Endothelial cell of umbilical vein (primary cell): Measurements from ENCODE around the gene RACGAP1. TPM values are rescaled to one million over a fixed set of nuclear protein-coding genes. Genes with fewer than 3 reads are reported as not detected.

ENCODE experiments used
- BruUV-seq: library from RNA; stranded (reverse); fragments of 400-500 nt; replicated peaks from 2 replicates; lab custom pipeline; 2021; lab: Mats Ljungman, UMichigan
- CTCF ChIA-PET: fragments of 300-600, 350-600 bp; sonication (Branson Sonifier 250); formaldehyde crosslinking; loops from one replicate; lab custom pipeline; 2021; ENCODE audit warnings: antibody characterized with exemption, inconsistent platforms; lab: Charles Lee
- POLR2A ChIA-PET: fragments of 300-600, 350-600 bp; sonication (Branson Sonifier 250); formaldehyde crosslinking; loops from one replicate; lab custom pipeline; 2021; ENCODE audit warnings: antibody characterized with exemption, inconsistent platforms; lab: Charles Lee
- DNase-seq: peaks from one replicate; pipeline ENCODE4 v3.0.0-alpha.2; 2011; ENCODE audit warnings: low read depth, low spot score
- FAIRE-seq: peaks from 2 replicates; lab custom pipeline; 2011; peaks lifted over from hg19 to GRCh38; lab: Jason Lieb, UNC
- H2AFZ ChIP-seq: 2 replicates; pipeline ENCODE4 v1.6.0; 2012; ENCODE audit warnings: low read depth, low read length, control low read depth, inconsistent platforms
- H3K27ac ChIP-seq: 2 replicates; pipeline ENCODE4 v1.5.1; 2011; ENCODE audit warnings: low read depth, mild to moderate bottlenecking, control low read depth, low read length, moderate library complexity; ENCODE audit not compliant: insufficient read depth
- H3K27me3 ChIP-seq, 2 experiments: 2 replicates each; pipeline versions ENCODE4 v1.6.0 to v1.6.1; 2011; ENCODE audit warnings: low read length in 2 of 2, mixed read lengths in 1 of 2; ENCODE audit not compliant: control insufficient read depth in 2 of 2, insufficient read depth in 2 of 2
- H3K36me3 ChIP-seq, 2 experiments: 2 replicates in 1 of 2; 3 replicates in 1 of 2; pipeline ENCODE4 v1.5.1; 2011; ENCODE audit warnings: low read length in 2 of 2, mild to moderate bottlenecking in 1 of 2, moderate library complexity in 1 of 2; ENCODE audit not compliant: control insufficient read depth in 2 of 2, insufficient read depth in 2 of 2; ENCODE audit errors: extremely low read depth in 1 of 2
- H3K4me1 ChIP-seq: 3 replicates; pipeline ENCODE4 v1.5.1; 2011; ENCODE audit warnings: mild to moderate bottlenecking, low read length; ENCODE audit not compliant: control insufficient read depth, insufficient read depth; ENCODE audit errors: extremely low read depth
- H3K4me2 ChIP-seq: 2 replicates; pipeline ENCODE4 v1.6.1; 2011; ENCODE audit warnings: low read length, control low read depth, mixed read lengths; ENCODE audit not compliant: insufficient read depth
- H3K4me3 ChIP-seq, 3 experiments: fragments of 200-600 bp in 1 of 3; sonication (generic), shearing (Covaris generic) in 1 of 3; replicated peaks in 1 of 3; 2 replicates each; pipeline ENCODE4 v1.5.1; 2011 to 2016; ENCODE audit warnings: control low read depth in 3 of 3, low read length in 3 of 3, mild to moderate bottlenecking in 2 of 3, inconsistent platforms in 1 of 3, low read depth in 1 of 3, moderate library complexity in 1 of 3; ENCODE audit not compliant: insufficient read depth in 1 of 3
- H3K79me2 ChIP-seq: 2 replicates; pipeline ENCODE4 v1.6.0; 2012; ENCODE audit warnings: low read length, inconsistent platforms; ENCODE audit not compliant: control insufficient read depth, insufficient read depth
- H3K9ac ChIP-seq: replicated peaks from 2 replicates; pipeline ENCODE3; 2011; ENCODE audit warnings: low read length, control low read depth; ENCODE audit not compliant: insufficient read depth; ENCODE audit errors: extremely low read depth
- H3K9me1 ChIP-seq: replicated peaks from 3 replicates; pipeline ENCODE4 v1.6.0; 2011; ENCODE audit warnings: mild to moderate bottlenecking, low read length; ENCODE audit not compliant: control insufficient read depth, insufficient read depth; ENCODE audit errors: extremely low read depth
- H3K9me3 ChIP-seq: replicated peaks from 2 replicates; pipeline ENCODE4 v1.5.1; 2012; ENCODE audit warnings: low read length, inconsistent platforms; ENCODE audit not compliant: control insufficient read depth, insufficient read depth
- H4K20me1 ChIP-seq: replicated peaks from 2 replicates; pipeline ENCODE3; 2011; ENCODE audit warnings: mild to moderate bottlenecking, low read length; ENCODE audit not compliant: control insufficient read depth, insufficient read depth; ENCODE audit errors: extremely low read depth
- CTCF ChIP-seq, 2 donors: IDR thresholded peaks; 1 replicate in 1 of 2; 2 replicates in 1 of 2; pipeline ENCODE4 v1.5.1; 2011; ENCODE audit warnings: low read length in 2 of 2, mild to moderate bottlenecking in 2 of 2, moderate library complexity in 2 of 2, control low read depth in 1 of 2, inconsistent platforms in 1 of 2, low read depth in 1 of 2; ENCODE audit not compliant: insufficient read depth in 1 of 2; ENCODE audit errors: extremely low read depth in 1 of 2
- EZH2 ChIP-seq: IDR thresholded peaks from 2 replicates; pipeline ENCODE4 v1.6.1; 2012; ENCODE audit warnings: borderline replicate concordance, low read depth, mild to moderate bottlenecking, moderate library complexity, low read length, inconsistent platforms; ENCODE audit not compliant: severe bottlenecking
- FOS ChIP-seq: IDR thresholded peaks from 2 replicates; pipeline ENCODE4 v1.6.1; 2011; ENCODE audit warnings: mild to moderate bottlenecking, low read length, moderate library complexity, borderline replicate concordance; ENCODE audit not compliant: insufficient read depth
- GATA2 ChIP-seq: IDR thresholded peaks from 2 replicates; pipeline ENCODE4 v1.7.0; 2011; ENCODE audit warnings: low read depth, mild to moderate bottlenecking, moderate library complexity, mixed read lengths, low read length; ENCODE audit not compliant: insufficient read length, insufficient read depth
- JUN ChIP-seq: IDR thresholded peaks from 2 replicates; pipeline ENCODE4 v1.6.1; 2011; ENCODE audit warnings: borderline replicate concordance, low read depth; ENCODE audit not compliant: insufficient read length, insufficient read depth
- MAX ChIP-seq: IDR thresholded peaks from 2 replicates; pipeline ENCODE4 v1.6.1; 2011; ENCODE audit not compliant: insufficient read depth, insufficient read length
- MYC ChIP-seq: IDR thresholded peaks from one replicate; pipeline ENCODE4 v1.6.1; 2011; ENCODE audit warnings: mild to moderate bottlenecking, low read depth, low read length
- POLR2A ChIP-seq: IDR thresholded peaks from 2 replicates; pipeline ENCODE4 v1.6.1; 2012; ENCODE audit warnings: low read depth, mild to moderate bottlenecking, control low read depth, low read length
- POLR2AphosphoS5 ChIP-seq: IDR thresholded peaks from 2 replicates; pipeline ENCODE4 v1.6.1; 2012; ENCODE audit warnings: low read depth, mild to moderate bottlenecking, control low read depth, low read length, moderate library complexity; ENCODE audit not compliant: insufficient read depth
- dilution Hi-C: fragments of 300-500 bp; cut with MboI; formaldehyde crosslinking; loops from one replicate; pipeline ENCODE4 v1.15.0; 2019; ENCODE audit warnings: low sequenced_read_pairs; ENCODE audit not compliant: extremely low pct_ligation_motif_present
- intact Hi-C: fragments of 100-400 bp; cut with micrococcal nuclease; formaldehyde crosslinking; loops from one replicate; pipeline ENCODE4 v1.10.0; 2022
- polyA plus RNA-seq, 4 experiments: library from polyadenylated mRNA; depleted of rRNA in 3 of 4; stranded (reverse) in 3 of 4; unstranded in 1 of 4; fragments of >200 nt; gene quantifications; 2 replicates each; pipeline versions ENCODE4 v1.2.1 to v1.2.3, GENCODE V29; 2011 to 2012; ENCODE audit warnings: missing spikeins in 1 of 4
- total RNA-seq: library from RNA; stranded (reverse); gene quantifications from 2 replicates; pipeline ENCODE4 v1.2.3, GENCODE V29; 2021

Gene RACGAP1
- total and polyA plus RNA-seq, 2 donors (not counting 3 experiments of a cell fraction or from before 2014, with no cell fraction given) = 16.5 to 56.3 TPM

- Histone ChIP-seq H4K20me1 (no peaks in the 10 kb centered on the region), H3K36me3 (no peaks in the 10 kb centered on the region), H3K9ac (no peak overlapping the region), H2AFZ (no peak overlapping the region), H3K79me2 (no peaks in the 10 kb centered on the region), H3K4me3 (no peak overlapping the region), H3K4me2 (no peak overlapping the region), H3K4me1 (peaks cover 20% of the 10 kb centered on the region), H3K9me1 (no peaks in the 10 kb centered on the region), H3K9me3 (no peaks in the 10 kb centered on the region), H3K27ac (no peak overlapping the region), H3K27me3 (peaks cover 11 to 15% of the 10 kb centered on the region in 2 experiments)
- ChIA-PET POLR2A (no interaction called here), CTCF (interaction anchor here (0.8 to 11.4 kb wide), 9 partner anchors 16 to 101 kb away, joined by 3 to 317 read pairs (median 112); partner anchors contain the start of gene ASIC1)
- intact Hi-C loops = loop anchor here (5.0 kb wide), 1 partner anchor 212 kb away; no protein-coding TSS in a partner anchor
- dilution Hi-C loops = loop anchor here (25.0 kb wide), 1 partner anchor 97 kb away; the partner anchor contains the start of gene ASIC1
- TF ChIP-seq POLR2A = no peak
- no peak for TF ChIP-seq GATA2
- TF ChIP-seq CTCF (IDR thresholded peaks at IDR 0.05; ENCODE audit: extremely low read depth in 1 of 2, insufficient read depth in 1 of 2, low read depth in 1 of 2, low read length in 2 of 2) = no peak
- no peak for TF ChIP-seq POLR2AphosphoS5
- no peak for TF ChIP-seq MAX
- no peak for TF ChIP-seq EZH2
- no peak for TF ChIP-seq FOS
- no peak for TF ChIP-seq JUN
- no peak for TF ChIP-seq MYC
- BruUV-seq = no TSS peak
- DNase-seq (no peak), FAIRE-seq (no peak)
Measured at GRCh38 chr12:49964849-49965624, 60.3 kb downstream of the RACGAP1 start.
